Transverse colon (tissue), 4 donors: ENCODE measurements around the gene ASGR1. TPM values are rescaled to one million over a fixed set of nuclear protein-coding genes. Genes with fewer than 3 reads are reported as not detected.

Source experiments
- DNase-seq: peaks from one replicate; pipeline ENCODE4 v3.0.0-alpha.2; 2019
- H3K27ac ChIP-seq, 4 donors: fragments of 200-600 bp; sonication (generic); 2 replicates each; pipeline ENCODE4 v1.5.1; 2016 to 2018; ENCODE audit warnings: inconsistent platforms in 4 of 4
- H3K27me3 ChIP-seq: fragments of 200-600 bp; sonication (generic); 2 replicates; pipeline ENCODE4 v1.5.1; 2017; ENCODE audit warnings: inconsistent platforms
- H3K36me3 ChIP-seq, 4 donors: fragments of 200-600 bp; sonication (generic); 2 replicates each; pipeline ENCODE4 v1.5.1; 2017 to 2019; ENCODE audit warnings: inconsistent platforms in 4 of 4
- H3K4me1 ChIP-seq, 4 donors: fragments of 200-600 bp; sonication (generic); 2 replicates each; pipeline ENCODE4 v1.5.1; 2017 to 2020; ENCODE audit warnings: inconsistent platforms in 4 of 4
- H3K4me3 ChIP-seq, 4 donors: fragments of 200-600 bp; sonication (generic); 1 replicate in 1 of 4; 2 replicates in 3 of 4; pipeline versions ENCODE4 v1.5.1 to v1.6.1; 2017 to 2019; ENCODE audit warnings: inconsistent platforms in 4 of 4
- H3K9me3 ChIP-seq, 2 donors: fragments of 200-600 bp; sonication (generic); 2 replicates each; pipeline ENCODE4 v1.5.1; 2017 to 2019; ENCODE audit warnings: inconsistent platforms in 2 of 2
- EP300 ChIP-seq: sonication (generic); formaldehyde crosslinking; IDR thresholded peaks from one replicate; pipeline ENCODE4 v1.6.1; 2017; ENCODE audit warnings: antibody characterized with exemption, low read depth
- POLR2A ChIP-seq: fragments of 450-650 bp; IDR thresholded peaks from one replicate; pipeline ENCODE4 v1.6.1; 2016; ENCODE audit warnings: antibody characterized with exemption, mild to moderate bottlenecking, moderate library complexity
- POLR2AphosphoS5 ChIP-seq, 3 donors: sonication (generic); formaldehyde crosslinking; IDR thresholded peaks; one replicate each; pipeline ENCODE4 v1.6.1; 2016; ENCODE audit warnings: antibody characterized with exemption in 3 of 3
- WGBS, 2 donors: methylation state at CpG; one replicate each; pipeline ENCODE4 v1.1.5; 2018; ENCODE audit warnings: low coverage in 1 of 2; 5-methylcytosine and 5-hydroxymethylcytosine counted together
- in situ Hi-C, 4 donors: fragments of 200-750 bp; cut with MboI; loops; one replicate each; pipeline versions ENCODE4 v1.15.0 to v1.15.1; 2017; ENCODE audit warnings: low sequenced_read_pairs in 3 of 4, low pct_ligation_motif_present in 1 of 4, low pct_unique_long_range_greater_than_20kb in 1 of 4
- intact Hi-C: fragments of 100-400 bp; cut with DNase I; formaldehyde crosslinking; loops from one replicate; pipeline ENCODE4 v1.15.1; 2023; ENCODE audit warnings: low total_unique reads
- total RNA-seq, 4 donors: library from RNA; depleted of rRNA; stranded (reverse); fragments of >200 nt; gene quantifications; one replicate each; pipeline ENCODE4 v1.1.0, GENCODE V29; 2016
- TF ChIP-seq, protein P1 (sequence below), 5 experiments: fragments of 200-600 bp in 3 of 5; fragments of 450-650 bp in 2 of 5; sonication (generic) in 3 of 5; IDR thresholded peaks; 1 replicate in 2 of 5; 2 replicates in 3 of 5; pipeline ENCODE4 v1.5.1; 2016 to 2017; ENCODE audit warnings: antibody characterized with exemption in 5 of 5, inconsistent platforms in 3 of 5, mild to moderate bottlenecking in 2 of 5, moderate library complexity in 1 of 5

ASGR1 gene
- total RNA-seq, 4 donors from 2014 or later: 0.48 to 0.82 TPM; not detected in 2

DNA sequence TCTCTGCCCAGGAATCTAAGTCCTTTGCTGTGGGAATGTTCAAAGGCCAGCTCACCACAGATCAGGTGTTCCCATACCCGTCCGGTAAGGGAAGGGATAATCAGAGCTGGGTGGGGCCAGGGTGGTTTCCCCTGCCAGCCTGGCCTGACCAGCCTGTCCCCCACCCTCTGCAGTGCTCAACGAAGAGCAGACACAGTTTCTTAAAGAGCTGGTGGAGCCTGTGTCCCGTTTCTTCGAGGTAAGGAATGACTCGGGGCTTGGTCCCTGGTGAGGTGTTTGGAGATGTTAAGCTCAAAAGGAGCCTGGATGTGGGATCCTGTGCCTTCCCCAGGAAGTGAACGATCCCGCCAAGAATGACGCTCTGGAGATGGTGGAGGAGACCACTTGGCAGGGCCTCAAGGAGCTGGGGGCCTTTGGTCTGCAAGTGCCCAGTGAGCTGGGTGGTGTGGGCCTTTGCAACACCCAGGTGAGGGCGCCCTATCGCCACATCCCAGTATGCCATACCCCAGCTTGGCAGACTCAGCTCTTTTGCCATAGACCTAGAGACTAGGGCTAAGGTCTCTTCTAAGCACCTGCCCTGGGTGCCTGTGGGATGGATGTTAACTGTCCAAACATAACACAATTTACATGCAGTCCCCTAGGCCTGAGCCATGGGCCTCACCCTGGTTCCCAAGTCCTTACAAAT, 41.6 kb upstream of the ASGR1 start:
- H3K4me1 ChIP-seq: peaks cover 27 to 52% (median 47%) of the 10 kb centered on the region in 4 donors
- no peak for TF ChIP-seq POLR2AphosphoS5 (IDR thresholded peaks at IDR 0.05)
- TF ChIP-seq, protein P1, sequence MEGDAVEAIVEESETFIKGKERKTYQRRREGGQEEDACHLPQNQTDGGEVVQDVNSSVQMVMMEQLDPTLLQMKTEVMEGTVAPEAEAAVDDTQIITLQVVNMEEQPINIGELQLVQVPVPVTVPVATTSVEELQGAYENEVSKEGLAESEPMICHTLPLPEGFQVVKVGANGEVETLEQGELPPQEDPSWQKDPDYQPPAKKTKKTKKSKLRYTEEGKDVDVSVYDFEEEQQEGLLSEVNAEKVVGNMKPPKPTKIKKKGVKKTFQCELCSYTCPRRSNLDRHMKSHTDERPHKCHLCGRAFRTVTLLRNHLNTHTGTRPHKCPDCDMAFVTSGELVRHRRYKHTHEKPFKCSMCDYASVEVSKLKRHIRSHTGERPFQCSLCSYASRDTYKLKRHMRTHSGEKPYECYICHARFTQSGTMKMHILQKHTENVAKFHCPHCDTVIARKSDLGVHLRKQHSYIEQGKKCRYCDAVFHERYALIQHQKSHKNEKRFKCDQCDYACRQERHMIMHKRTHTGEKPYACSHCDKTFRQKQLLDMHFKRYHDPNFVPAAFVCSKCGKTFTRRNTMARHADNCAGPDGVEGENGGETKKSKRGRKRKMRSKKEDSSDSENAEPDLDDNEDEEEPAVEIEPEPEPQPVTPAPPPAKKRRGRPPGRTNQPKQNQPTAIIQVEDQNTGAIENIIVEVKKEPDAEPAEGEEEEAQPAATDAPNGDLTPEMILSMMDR (IDR thresholded peaks at IDR 0.05): peak; percentile 24 to 66 (median 52)
- no peaks in the 10 kb centered on the region for H3K9me3 ChIP-seq
- no peaks in the 10 kb centered on the region for H3K27me3 ChIP-seq
- 0 to 15% methylated on average over 1 to 10 of the region's 11 CpGs for WGBS, 2 donors
- peak overlapping the region; percentile 100 for H3K27ac ChIP-seq
- intact Hi-C loops: no loop called here
- H3K4me3 ChIP-seq: peak overlapping the region; percentile 87 to 100 (median 96)
- peaks cover 0 to 11% (median 4%) of the 10 kb centered on the region in 4 donors for H3K36me3 ChIP-seq
- in situ Hi-C loops: no loop called here
- DNase-seq: peak; percentile 77

DNA sequence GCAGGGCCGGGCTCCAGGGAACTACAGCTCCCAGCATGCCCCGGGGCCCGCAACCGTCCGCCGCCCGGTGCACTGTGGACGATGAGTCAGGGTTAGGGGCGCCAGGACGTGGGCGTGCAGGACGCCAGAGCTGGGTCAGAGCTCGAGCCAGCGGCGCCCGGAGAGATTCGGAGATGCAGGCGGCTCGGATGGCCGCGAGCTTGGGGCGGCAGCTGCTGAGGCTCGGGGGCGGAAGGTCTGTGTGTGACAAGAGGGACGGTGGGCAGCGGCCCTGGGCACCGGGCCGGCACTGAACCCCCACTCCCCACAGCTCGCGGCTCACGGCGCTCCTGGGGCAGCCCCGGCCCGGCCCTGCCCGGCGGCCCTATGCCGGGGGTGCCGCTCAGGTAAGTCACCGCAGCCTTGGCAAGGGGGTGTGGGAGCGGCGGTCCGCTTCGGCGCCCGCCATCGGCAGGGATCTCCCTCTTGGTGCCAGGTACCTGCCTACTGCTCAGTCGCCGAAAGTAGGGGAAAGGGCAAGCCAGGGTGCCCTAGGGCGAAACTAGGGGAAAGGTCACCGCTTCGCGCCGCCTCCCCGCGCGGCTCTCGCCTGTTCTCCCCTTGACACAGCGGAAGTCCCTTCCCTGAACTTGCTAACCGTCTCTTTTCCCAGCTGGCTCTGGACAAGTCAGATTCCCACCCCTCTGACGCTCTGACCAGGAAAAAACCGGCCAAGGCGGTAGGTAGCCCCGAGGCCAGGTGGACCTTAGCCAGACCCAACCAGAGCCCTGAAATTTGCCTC, 40.8 kb upstream of the ASGR1 start, which contains the start of the genes ACADVL and DLG4:
Gene ACADVL (plus strand): TSS at position 127 of the 781 bp plus-strand sequence. CDS start 47 bp downstream, at position 174.
Gene DLG4 (minus strand): TSS at position 25 of the 781 bp plus-strand sequence.
- TF ChIP-seq POLR2A (peak; percentile 74), EP300 (peak; percentile 68), POLR2AphosphoS5 (IDR thresholded peaks at IDR 0.05) (peak; percentile 75 to 96 (median 95))
- TF ChIP-seq, protein P1 (IDR thresholded peaks at IDR 0.05): no peak
- DNase-seq: peak; percentile 93
- intact Hi-C loops: no loop called here
- peak within 1 kb of the TSS; percentile 87 to 100 (median 96) for H3K4me3 ChIP-seq
- H3K27me3 ChIP-seq: no peaks in the 10 kb centered on the region
- H3K27ac ChIP-seq: peak within 1 kb of the TSS; percentile 100
- H3K9me3 ChIP-seq: no peaks in the 10 kb centered on the region
- H3K36me3 ChIP-seq: peaks cover 0 to 11% (median 3%) of the 10 kb centered on the region in 4 donors
- H3K4me1 ChIP-seq: peaks cover 30 to 60% (median 53%) of the 10 kb centered on the region in 4 donors
- WGBS, 2 donors: 0% methylated on average over 53 of the region's 63 CpGs; no CpG with 5 or more reads in 1 of the 2 donors
- in situ Hi-C loops: loop anchor here in 1 of 4 donors (10.0 kb wide), 1 partner anchor 175 kb away; the partner anchor contains the start of gene SLC16A11

DNA sequence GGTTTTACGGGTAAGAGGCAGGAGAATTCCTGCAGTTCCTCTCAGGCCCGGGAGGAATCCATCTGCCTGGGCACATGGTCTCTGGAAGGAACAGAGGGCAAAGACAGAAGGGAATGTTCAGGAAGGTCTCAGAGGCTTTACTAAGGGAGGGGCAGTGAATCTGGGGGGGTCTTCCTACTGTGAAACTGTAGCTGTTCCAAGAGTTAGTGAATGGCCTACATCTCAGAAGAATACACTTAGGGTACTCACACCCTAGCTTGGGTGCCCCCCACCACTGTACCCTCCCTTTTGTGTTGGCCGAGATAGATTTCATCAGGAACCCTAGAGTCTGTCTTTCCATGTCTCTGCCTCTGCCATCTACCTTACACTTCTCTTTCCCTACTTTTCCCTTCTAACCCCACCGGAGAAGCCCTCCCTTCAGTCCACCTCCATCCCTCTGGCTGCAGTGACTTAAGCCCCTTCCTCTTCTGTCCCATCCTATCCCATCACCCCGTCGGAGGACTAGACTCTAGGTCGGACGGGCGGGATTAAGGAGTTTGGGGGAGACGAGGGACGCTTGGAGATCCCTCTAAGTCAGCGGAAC, 40.1 kb upstream of the ASGR1 start:
- no peaks in the 10 kb centered on the region for H3K9me3 ChIP-seq
- DNase-seq: no peak
- peak overlapping the region; percentile 100 for H3K27ac ChIP-seq
- H3K4me3 ChIP-seq: peak overlapping the region; percentile 87 to 100 (median 96)
- WGBS, 2 donors: 16 to 73% methylated on average over 2 to 12 of the region's 12 CpGs
- H3K4me1 ChIP-seq: peaks cover 30 to 65% (median 58%) of the 10 kb centered on the region in 4 donors
- in situ Hi-C loops: loop anchor here in 1 of 4 donors (10.0 kb wide), 1 partner anchor 175 kb away; the partner anchor contains the start of gene SLC16A11
- no peak for TF ChIP-seq EP300
- TF ChIP-seq, protein P1 (IDR thresholded peaks at IDR 0.05): no peak
- no peak for TF ChIP-seq POLR2AphosphoS5 (IDR thresholded peaks at IDR 0.05)
- TF ChIP-seq POLR2A: no peak
- H3K36me3 ChIP-seq: peaks cover 0 to 11% (median 3%) of the 10 kb centered on the region in 4 donors
- no peaks in the 10 kb centered on the region for H3K27me3 ChIP-seq
- intact Hi-C loops: no loop called here
